DOHH2 (cell line): Measurements from ENCODE around the gene CD3E.

Experiments
- CTCF ChIP-seq: fragments of 200-600 bp; sonication (generic); IDR thresholded peaks from one replicate; pipeline ENCODE4 v1.5.1; 2014; ENCODE audit warnings: antibody characterized with exemption, mild to moderate bottlenecking, low read depth, low read length; ENCODE audit not compliant: poor library complexity, severe bottlenecking
- EZH2phosphoT487 ChIP-seq: fragments of 200-600 bp; sonication (generic); IDR thresholded peaks from 2 replicates; pipeline ENCODE4 v1.6.1; 2017; ENCODE audit warnings: borderline replicate concordance, mild to moderate bottlenecking, antibody characterized with exemption, low read length, moderate library complexity, mixed read lengths

- TF ChIP-seq CTCF (no peak), EZH2phosphoT487 (no peak)
These were observed 38.6 kb upstream of the CD3E start for GRCh38 chr11:118265954-118266353.
